Endometrial microvascular endothelial cells (primary cell): ENCODE measurements around the gene UGP2. TPM values are rescaled to one million over a fixed set of nuclear protein-coding genes. Genes with fewer than 3 reads are reported as not detected.

ENCODE experiments used
- in situ Hi-C: cut with HindIII; loops from 2 replicates; pipeline ENCODE4 v1.10.0; 2017; ENCODE audit warnings: low sequenced_read_pairs, low pct_unique_long_range_greater_than_20kb; ENCODE audit errors: inconsistent ontology term
- total RNA-seq: library from RNA; depleted of rRNA; stranded (reverse); fragments of >200 nt; gene quantifications from one replicate; pipeline ENCODE4 v1.2.3, GENCODE V29; 2015; ENCODE audit errors: inconsistent ontology term

The UGP2 gene
- total RNA-seq, 1 donor from 2014 or later, result 62.8 TPM

DNA sequence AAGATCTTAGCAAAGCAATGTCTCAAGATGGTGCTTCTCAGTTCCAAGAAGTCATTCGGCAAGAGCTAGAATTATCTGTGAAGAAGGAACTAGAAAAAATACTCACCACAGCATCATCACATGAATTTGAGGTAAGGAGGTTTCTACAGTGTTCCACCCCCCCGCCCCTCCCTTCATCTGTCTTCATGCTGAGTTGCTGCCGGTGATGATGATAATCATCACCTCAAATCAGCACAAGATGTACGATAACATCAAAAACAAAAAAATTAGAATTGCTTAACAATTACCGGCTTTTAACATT, 14.6 kb downstream of the UGP2 start:
- in situ Hi-C loops, result no loop called here

DNA sequence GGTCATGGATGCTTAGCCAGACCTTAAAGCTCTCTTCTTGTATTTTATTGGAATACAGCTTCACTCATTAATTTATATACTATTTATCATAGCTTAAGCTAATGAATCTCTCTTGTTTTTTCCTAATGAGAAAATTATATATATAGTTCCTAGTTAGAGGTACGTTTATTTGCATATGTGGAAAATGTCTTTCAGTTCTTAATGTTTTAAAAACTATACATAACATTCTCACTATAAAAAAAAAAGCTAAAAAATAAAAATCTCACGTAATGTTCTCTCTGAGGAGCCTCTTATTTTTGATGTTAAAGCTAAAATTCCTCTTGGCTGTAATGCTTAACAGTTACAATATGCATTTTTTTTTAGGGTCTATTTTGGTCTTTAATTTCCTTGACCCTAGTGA, 16.6 kb downstream of the UGP2 start:
- in situ Hi-C loops, result no loop called here

DNA sequence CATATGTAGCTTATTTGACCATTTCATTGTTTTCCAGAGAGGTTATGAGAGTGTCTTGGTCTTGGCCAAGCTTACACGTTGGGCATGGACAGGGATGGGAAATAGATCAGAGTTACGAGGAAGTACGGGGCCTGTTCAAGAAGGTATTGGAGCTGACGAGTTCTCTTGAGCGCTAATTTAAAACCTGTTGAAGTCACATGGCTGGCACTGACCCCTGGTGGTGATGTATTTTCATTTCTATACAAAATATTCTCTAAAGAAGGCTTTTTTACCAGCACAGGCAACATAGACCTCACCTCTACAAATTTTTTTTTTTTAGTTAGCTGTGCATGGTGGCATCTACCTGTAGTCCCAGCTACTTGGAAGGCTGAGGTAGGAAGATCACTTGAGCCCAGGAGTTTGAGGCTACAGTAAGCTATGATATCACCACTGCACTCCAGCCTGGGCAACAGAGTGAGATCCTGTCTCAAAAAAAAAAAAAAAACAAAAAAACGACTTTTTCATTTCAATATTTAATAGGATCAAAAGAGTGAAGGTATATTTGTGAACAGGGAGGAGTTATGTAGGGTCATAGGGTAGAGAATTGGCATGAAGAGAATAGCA, 19.6 kb downstream of the UGP2 start:
- in situ Hi-C loops, result no loop called here

DNA sequence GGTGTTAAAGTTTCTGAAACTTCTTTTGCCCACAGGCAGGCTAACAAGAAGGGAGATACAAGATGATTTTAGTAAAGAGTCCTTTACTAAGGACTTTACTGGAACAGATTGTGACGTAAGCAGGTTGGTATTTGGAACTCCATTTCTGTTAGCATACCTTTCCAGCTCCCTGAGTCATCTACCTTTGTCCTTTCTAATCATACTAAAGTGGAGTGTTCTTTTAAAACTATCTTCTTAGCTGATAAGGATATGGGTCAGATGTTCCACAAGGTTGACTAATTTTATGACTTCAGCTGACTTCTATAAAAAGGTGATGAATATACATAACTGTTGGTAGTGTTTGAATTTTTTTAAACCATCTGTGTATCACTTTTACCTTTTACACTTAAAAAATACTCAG, 21.1 kb downstream of the UGP2 start:
- in situ Hi-C loops, result no loop called here

DNA sequence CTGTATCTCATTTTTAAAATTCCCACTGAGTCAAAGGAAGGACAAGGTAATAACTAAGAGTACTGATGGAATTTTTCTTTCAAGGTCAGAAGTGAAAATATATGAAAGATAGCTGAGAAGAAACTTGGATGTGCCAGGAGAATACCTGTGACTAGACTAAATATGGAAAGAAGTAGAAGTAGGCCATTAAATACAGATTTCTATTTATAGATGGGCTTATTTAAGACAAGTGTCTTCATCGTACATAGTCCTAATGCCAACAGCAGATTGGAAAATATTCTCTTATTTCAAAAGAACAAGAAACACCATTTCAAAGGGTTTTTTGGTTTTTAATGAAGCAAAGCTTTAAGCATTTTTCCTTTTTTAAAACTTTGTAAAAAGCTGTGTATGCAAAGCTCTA, 22.0 kb downstream of the UGP2 start:
- in situ Hi-C loops, result no loop called here

DNA sequence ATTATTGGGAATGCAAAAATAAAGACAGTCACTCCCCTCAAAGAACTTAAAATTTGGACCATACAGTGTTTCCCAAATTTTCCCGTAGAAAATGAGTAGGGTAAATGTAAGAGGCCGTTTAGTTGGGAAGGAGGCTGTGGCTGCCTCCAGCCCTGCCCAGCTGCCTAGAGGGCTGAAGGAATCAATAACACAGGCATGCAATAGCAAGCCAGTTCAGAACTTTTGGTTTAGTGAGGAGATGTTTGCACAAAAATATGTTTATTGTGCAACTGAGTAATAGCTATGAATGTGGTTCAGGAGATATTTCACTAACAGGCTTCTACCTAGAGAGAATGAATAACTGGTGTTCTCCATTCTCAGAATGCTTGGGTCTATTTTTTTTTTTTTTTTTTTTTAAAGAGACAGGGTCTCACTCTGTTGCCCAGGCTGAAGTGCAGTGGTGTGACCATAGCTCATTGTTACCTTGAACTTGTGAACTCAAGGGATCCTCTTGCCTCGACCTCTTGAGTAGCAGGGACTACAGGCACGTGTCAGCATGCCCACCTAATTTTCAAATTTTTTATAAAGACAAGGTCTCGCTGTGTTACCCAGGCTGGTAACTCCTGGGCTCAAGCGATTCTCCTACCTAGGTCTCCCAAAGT, 23.6 kb downstream of the UGP2 start:
- in situ Hi-C loops, result no loop called here

DNA sequence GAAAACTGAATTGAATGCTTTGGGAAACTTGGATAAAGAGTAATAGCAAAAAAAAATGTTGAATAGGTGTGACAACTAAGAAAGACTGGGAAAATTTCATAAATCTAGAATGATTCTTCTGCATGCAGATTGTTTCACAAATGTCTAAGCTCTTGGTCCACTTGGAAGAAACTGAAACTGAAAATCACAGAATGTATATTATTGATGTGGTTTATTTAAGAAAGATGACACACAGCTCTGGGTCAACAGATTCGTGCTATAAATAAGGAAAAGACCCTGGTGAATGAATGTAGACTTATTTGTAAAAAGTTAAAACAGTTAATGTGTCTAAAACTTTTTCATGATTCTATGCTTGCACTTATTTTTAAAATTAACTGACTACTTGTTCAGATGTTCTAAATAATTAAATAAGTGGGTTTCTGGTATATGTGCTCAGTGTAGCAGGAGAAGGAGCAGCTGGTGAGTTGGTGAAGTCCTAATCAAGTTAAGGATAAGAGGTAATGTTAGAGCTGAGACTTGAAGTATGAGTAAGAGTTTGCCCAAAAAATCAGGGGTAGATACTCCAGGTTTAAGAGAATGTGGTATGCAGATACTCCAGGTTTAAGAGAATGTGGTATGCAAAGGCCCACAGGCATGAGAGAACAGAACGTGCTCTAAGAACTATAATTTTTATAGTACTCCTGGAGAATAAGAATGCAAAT, 24.5 kb downstream of the UGP2 start:
- in situ Hi-C loops, result no loop called here

DNA sequence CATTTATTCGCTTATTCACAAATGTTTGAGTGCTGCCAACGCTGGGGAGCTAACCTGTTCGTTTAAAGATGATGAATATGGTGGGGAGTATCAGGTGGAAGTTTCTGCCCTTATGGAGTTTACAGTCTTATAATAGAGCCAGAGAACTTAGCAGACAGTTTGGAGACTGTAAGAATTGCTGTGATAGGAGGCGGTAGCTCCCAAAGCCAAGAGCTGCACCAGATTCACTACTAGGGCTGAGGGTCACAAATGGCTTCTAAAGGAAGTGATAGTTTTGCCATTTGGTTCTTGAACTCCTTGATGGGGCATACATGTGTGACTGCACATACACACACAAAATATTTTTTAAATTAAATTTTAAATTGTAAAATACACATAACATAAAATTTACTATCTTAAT, 29.0 kb downstream of the UGP2 start:
- in situ Hi-C loops, result no loop called here

DNA sequence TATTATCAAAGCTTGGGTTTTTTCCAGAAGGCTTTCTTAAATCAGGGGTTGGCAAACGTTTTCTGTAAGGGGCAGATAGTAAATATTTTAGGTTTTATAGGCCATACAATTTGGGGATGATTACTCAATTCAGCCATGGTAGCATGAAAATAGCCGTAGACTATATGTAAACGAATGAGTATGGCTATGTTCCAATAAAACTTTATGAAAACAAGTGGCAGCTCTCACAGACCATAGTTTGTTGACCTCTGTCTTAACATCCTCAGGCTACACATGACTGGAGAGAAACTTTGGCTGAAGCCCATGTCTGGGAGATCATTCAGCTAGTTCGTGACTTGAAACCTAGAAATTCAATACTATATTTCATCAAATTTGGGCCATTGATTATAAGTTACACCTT, 30.2 kb downstream of the UGP2 start:
- in situ Hi-C loops, result no loop called here

DNA sequence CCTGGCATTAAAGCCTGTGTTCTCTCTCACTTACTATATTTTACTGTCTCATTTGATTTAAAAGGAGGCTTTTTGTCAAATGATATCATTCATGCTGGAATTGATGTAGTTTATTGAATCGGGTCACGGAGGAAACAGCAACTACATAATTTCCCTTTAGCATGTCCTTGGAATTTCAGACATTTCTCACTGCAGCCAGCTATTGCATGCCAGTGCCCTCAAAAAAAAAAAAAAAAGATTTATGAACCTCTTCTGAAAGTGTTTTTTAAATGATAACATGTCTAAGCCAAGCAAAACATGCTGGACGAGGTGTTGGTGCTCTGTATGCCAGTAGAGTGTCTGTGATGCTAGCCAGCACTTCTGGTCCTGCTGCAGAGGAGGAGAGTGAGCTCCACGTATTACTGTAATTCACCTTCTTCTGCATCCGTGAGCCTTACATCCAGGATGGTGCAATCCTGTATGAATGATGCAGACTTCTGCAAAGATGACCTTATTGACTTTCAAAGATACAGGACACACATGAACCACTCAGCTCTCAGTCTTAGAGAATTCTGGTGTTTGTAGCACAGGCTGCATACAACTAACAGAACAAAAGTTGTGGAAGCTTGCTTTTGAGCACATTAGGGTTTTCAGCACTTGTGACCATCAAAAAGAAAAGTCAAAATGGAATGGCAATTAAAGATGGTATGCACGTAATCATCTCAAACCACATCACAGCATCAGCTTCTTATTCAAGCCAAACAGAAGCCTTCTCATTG, 31.1 kb downstream of the UGP2 start:
- in situ Hi-C loops, result no loop called here

DNA sequence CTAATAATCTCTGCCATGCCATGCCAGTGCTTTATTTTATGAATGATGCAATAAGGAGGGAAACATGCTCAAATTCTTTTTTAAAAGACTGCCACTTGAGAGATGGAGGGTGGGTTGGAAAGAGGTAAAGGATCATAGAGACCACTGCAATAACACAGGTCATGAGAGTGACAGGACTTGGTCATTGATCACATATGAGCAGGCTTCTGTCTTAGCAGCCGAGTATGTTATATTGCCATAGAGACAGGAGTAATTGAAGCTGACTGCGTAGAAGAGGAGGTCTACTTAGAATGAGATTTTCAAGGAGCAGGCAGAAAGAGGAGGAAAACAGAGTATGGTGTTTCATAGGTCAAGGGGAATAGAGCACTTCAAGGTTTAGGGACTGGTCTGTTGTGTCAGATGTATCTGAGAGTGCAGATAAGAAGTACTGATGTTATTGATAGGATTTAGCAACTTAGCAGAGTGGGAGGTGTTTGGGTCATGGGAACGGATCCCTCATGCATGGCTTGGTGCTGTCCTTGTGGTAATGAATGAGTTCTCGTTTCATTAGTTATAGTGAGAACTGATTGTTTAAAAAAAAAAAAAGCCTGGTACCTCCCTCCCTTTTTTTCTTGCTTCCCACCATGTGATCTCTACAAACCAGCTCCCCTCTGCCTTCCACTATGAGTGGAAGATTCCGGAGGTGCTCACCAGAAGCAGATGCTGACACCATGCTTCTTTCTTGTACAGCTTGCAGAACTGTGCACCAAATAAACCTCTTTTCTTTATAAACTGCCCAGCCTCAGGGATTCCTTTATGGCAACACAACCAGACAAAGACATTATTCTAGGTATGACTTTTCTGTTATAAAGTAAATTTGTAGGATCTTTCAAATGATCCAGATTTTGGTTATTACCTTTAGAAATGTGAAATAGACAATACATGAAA, 32.8 kb downstream of the UGP2 start:
- in situ Hi-C loops, result no loop called here

DNA sequence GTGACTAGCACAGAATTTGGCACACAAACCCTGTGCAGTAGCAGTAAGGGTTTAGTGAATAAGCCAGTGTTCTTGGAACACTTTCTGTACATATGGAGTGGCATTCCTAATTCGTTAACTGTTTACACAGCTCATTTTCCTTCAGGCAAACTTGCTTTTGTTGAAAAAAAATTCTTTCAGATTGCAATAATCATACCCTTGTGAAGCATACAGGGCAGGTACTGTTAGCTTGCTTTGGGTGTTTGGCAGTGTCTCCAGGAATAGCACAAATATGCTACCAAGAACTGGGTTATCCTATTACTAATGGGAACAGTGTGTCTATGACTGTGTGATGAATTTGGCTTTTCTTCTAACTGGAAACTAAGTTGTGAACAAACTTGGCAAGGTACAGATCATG, 33.4 kb downstream of the UGP2 start:
- in situ Hi-C loops, result no loop called here

DNA sequence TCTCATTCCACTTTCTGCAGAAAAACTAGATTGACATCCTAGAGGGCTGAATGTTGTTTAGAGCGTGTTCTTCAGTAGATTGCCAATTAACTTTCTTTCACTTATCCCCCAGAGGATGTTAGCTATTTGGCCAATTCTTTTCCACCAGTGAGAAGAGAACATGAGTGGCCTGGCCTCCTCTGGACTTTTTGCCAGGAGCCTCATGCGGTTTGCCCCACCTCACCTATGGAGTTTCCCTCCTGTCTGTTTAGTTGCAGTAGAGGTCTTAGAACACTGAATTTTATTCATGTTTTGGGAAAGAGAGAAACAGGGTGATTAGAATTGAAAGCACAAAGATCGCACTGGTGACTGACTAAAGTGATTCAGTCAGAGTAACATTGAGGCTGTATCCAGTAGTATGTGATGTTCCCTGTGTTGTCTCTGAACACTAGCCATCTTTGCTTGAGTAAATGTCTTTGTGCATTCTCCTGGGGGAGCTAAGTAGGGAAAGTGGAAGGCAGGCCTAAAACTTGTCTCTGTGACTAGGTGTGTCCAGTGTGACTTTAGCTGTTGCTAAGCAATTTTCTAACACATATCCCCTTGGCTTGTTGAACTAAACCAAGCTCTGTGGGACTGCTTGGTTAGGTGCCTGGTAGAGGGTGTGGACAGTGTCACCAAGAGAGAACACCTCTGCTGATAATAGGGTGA, 34.0 kb downstream of the UGP2 start:
- in situ Hi-C loops, result no loop called here

DNA sequence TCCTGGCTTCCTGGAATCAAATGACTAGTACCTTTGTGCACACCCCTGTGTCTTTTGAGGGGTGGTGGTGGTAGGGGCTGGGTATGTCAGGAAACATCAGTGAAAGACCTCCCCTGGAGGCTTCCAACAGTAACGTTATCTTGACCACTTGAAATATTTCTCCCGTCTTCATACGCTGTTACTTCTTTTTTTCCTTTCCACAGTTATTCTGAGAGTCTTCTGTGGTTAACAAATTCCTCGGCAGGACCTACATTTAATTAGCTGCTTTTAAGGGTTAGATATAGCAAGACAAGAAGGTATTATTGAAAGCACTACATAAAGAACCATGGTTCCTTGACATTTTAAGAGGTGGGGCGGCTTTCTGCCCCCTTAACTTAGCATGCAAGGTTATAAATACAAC, 34.6 kb downstream of the UGP2 start:
- in situ Hi-C loops, result no loop called here

DNA sequence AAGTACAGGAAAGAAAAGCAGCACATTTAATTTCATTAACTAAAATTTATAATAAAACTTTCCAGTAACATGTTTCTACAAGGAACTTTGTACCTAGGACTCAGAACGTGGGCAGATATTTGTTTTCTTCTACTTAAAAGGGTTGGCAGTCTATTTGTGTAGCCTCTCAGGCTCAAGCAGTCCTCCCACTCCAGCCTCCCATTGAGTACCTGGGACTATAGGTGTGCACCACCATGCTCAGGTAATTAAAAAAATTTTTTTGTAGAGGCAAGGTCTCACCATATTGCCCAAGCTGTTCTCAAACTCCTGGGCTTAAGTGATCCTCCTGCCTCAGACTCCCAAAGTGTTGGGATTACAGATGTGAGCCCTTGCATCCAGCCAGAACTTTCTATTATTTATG, 36.8 kb downstream of the UGP2 start:
- in situ Hi-C loops, result no loop called here

DNA sequence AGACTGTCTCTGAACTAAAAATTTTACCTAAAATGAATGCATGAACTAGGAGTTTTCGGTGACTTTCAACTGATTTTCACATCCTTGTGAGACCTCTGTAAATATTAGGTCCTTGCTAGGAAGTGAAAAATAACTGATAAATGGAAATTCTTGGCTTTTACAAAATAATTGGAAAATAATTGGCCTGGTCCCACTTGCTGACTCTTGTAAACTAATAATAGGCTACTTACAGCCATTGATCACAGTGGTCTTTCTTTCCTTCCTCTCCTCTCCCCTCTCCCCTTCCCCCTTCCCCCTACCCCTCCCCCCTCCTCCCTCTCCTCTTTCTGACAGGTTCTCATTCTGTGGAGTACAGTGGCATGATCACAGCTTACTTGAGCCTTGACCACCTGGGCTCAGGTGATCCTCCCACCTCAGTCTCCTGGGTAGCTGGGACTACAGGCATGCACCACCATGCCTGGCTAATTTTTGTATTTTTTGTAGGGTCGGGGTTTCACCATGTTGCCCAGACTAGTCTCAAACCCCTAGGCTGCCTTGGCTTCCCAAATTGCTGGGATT, 38.3 kb downstream of the UGP2 start:
- in situ Hi-C loops, result no loop called here

DNA sequence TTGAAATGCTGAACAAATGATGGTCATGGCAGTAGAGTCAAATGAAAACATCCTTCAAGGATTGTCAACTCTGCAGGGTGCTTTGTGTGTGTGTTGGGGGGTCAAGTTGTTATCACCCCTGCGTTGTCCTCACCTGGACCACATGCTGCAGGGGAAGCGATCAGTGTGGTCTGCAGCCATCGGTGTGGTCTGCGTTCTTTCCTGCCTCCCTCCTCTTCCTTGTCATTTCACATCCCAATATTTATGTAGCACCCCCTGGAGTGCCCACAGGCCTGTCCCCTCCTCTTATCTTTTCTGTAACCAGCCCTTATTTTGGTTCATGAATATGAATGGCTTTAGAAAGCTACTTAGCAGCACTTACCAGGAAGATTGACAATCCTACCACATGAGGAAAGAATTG, 38.9 kb downstream of the UGP2 start:
- in situ Hi-C loops, result no loop called here

DNA sequence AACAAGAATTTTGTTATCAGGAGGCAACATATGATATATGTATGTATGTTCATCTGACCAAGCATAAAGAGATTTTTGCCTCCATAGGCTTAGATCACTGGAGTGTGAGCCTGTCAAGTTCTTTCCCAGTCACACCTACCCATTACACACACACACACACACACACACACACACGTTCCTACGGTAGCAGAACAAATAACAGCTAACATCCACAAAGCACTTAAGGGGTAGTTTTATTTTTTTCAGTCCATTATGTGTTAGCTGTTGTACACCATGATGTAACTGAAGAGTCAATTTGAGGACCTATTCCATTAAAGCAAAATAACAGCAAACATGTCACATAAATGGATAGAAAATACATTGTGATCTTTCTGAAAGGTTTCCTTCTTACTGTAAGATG, 39.5 kb downstream of the UGP2 start:
- in situ Hi-C loops, result no loop called here
